Glutamatergic neuron (in vitro differentiated cells): Measurements from ENCODE around the gene GCG. TPM values are rescaled to one million over a fixed set of nuclear protein-coding genes. Genes with fewer than 3 reads are reported as not detected.

ENCODE experiments used
- DNase-seq: peaks from one replicate; pipeline ENCODE4 v3.0.0; 2022
- H3K27ac Mint-ChIP-seq: one replicate; pipeline ENCODE4 v1.8.0; 2020; ENCODE audit warnings: mild to moderate bottlenecking, mixed read lengths, inconsistent platforms; ENCODE audit not compliant: unreplicated experiment
- H3K27me3 Mint-ChIP-seq: one replicate; pipeline ENCODE4 v1.8.0; 2020; ENCODE audit warnings: mild to moderate bottlenecking, moderate library complexity, mixed read lengths, inconsistent platforms; ENCODE audit not compliant: unreplicated experiment
- H3K36me3 Mint-ChIP-seq: one replicate; pipeline ENCODE4 v1.8.0; 2020; ENCODE audit warnings: mild to moderate bottlenecking, mixed read lengths, inconsistent platforms; ENCODE audit not compliant: unreplicated experiment
- H3K4me1 Mint-ChIP-seq: one replicate; pipeline ENCODE4 v1.8.0; 2020; ENCODE audit warnings: mild to moderate bottlenecking, low read depth, mixed read lengths, inconsistent platforms; ENCODE audit not compliant: unreplicated experiment
- H3K4me3 Mint-ChIP-seq: one replicate; pipeline ENCODE4 v1.8.0; 2020; ENCODE audit warnings: mild to moderate bottlenecking, mixed read lengths, inconsistent platforms; ENCODE audit not compliant: unreplicated experiment
- H3K9me3 Mint-ChIP-seq: one replicate; pipeline ENCODE4 v1.8.0; 2020; ENCODE audit warnings: mild to moderate bottlenecking, moderate library complexity, mixed read lengths, inconsistent platforms; ENCODE audit not compliant: unreplicated experiment
- total RNA-seq: library from RNA; stranded (reverse); fragmentation: NEBNext Ultra II Directional; extraction: Animal tissue kit (Norgen Biotek cat#: 25700); gene quantifications from one replicate; pipeline ENCODE4 v1.2.1, GENCODE V29; 2021; ENCODE audit not compliant: unreplicated experiment
- TF ChIP-seq, protein P1 (sequence below): fragments of 200-600 bp; sonication (generic); IDR thresholded peaks from one replicate; pipeline ENCODE4 v1.5.0; 2021; ENCODE audit not compliant: partially characterized antibody, unreplicated experiment

The GCG gene
- total RNA-seq, 1 donor from 2014 or later = not detected

DNA sequence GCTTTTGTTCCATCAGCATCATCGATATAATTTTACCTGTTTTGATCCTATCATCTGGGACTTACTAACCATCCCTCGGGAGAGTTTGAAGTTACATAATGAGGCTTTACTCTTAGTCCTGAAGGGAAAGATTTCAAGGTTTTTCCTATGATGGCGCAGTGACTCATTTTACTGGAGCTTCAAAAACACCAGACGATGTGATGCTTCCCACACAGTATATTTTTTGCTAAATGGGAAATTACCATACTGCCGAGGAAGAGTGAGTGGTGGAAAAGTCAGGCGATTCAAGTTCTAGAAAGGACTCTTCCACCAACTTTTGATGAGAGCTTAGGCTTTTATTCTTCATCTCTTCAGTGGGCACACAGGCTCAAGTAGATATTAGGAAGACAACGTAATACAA lies 44.6 kb upstream of the GCG start:
- Mint-ChIP-seq H3K36me3 (no peaks in the 10 kb centered on the region), H3K4me3 (no peak overlapping the region), H3K4me1 (peaks cover 9% of the 10 kb centered on the region), H3K27me3 (no peaks in the 10 kb centered on the region), H3K9me3 (no peaks in the 10 kb centered on the region), H3K27ac (no peak overlapping the region)
- TF ChIP-seq, protein P1, sequence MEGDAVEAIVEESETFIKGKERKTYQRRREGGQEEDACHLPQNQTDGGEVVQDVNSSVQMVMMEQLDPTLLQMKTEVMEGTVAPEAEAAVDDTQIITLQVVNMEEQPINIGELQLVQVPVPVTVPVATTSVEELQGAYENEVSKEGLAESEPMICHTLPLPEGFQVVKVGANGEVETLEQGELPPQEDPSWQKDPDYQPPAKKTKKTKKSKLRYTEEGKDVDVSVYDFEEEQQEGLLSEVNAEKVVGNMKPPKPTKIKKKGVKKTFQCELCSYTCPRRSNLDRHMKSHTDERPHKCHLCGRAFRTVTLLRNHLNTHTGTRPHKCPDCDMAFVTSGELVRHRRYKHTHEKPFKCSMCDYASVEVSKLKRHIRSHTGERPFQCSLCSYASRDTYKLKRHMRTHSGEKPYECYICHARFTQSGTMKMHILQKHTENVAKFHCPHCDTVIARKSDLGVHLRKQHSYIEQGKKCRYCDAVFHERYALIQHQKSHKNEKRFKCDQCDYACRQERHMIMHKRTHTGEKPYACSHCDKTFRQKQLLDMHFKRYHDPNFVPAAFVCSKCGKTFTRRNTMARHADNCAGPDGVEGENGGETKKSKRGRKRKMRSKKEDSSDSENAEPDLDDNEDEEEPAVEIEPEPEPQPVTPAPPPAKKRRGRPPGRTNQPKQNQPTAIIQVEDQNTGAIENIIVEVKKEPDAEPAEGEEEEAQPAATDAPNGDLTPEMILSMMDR = no peak
- DNase-seq = no peak

DNA sequence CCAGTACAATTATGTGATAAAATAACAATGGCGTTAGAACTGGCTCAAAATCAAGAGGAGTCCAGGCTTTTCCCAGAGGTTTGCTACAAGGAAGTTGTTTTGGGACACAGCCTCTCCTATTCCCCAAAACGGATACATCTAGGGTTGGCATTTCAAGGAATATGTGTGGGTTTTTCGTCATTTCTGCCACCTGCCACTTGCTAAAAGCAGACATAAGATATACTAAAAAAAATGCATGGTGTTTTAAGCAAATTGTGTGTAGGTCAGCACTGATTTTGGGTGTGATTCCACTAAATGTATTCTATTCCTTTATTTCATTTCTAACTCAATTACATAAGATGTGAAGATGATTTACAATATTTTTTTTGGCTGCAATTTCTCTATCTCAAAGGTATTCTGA lies 36.4 kb upstream of the GCG start:
- no peak for DNase-seq
- Mint-ChIP-seq H3K27ac (no peak overlapping the region), H3K27me3 (no peaks in the 10 kb centered on the region), H3K36me3 (no peaks in the 10 kb centered on the region), H3K4me3 (no peak overlapping the region), H3K9me3 (no peaks in the 10 kb centered on the region), H3K4me1 (no peaks in the 10 kb centered on the region)
- TF ChIP-seq, protein P1 = no peak

DNA sequence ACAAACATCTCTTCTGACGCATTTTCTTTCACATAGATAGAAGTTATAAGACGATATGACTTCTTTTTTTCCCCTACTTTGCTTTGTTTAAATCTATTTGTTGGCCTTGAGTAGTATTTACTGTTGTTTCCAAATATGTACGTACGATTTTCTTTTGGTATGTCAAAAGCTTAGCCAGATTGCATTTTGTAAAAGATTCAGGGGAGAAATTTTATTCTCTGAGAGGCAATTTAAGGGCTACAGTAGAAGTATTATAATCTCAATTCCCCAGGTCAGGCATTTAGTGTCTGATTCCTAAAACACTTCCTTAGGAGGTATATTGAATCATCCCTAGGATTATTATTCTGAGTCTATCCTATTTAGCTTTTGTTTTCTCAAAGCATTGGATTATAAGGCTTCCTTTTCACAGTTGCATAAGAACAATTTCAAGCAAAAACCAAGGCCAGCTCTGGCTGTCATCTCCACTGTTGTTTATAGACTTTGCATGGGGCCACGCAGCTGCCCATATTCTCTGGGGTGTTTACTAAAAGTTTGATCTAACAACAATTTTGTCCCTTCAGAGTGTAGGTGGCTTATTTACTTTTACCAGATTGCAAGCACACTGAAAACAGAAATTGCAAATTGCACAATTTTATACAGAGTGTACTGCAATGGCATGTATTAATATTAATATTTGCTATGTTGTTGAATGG lies 33.6 kb upstream of the GCG start:
- Mint-ChIP-seq H3K4me3 (no peak overlapping the region), H3K4me1 (no peaks in the 10 kb centered on the region)

DNA sequence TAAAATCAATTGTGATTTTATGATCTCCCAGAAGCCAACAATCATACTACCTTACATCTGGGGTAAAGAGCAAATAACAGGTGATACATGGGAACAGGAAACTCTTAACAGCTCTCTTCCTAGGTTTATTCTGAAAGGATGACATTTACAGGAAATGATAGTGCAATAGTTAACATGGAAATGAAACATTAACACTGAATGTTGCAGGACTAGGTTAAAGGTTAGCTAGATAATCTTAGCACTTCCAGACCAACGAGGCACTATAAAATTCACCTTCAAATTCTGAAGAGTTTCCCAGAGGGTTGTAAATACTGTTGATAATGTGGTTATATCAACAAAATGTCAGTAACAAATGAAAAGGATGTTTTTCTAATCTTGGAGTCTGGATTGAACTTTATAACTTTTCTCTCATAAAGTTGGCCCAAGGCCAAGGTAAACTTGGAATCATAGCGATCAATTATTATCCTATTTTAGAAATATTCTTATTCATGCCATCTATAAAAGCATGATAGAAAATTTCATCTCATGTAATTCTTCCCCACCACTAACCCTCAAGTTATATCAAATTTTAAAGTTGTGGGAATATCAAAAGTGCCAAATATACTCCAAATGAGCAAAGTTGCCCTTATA lies 32.9 kb upstream of the GCG start:
- H3K4me3 Mint-ChIP-seq = no peak overlapping the region
- no peak overlapping the region for H3K27ac Mint-ChIP-seq
- H3K9me3 Mint-ChIP-seq = peaks cover 2% of the 10 kb centered on the region
- TF ChIP-seq, protein P1 = no peak
- H3K27me3 Mint-ChIP-seq = no peaks in the 10 kb centered on the region
- no peaks in the 10 kb centered on the region for H3K4me1 Mint-ChIP-seq
- no peaks in the 10 kb centered on the region for H3K36me3 Mint-ChIP-seq
- no peak for DNase-seq

More for the DNA sequence above, 33.6 kb upstream of the GCG start:
- Mint-ChIP-seq H3K36me3 (no peaks in the 10 kb centered on the region), H3K9me3 (peaks cover 2% of the 10 kb centered on the region), H3K27ac (no peak overlapping the region), H3K27me3 (no peaks in the 10 kb centered on the region)
- no peak for DNase-seq
- TF ChIP-seq, protein P1 = no peak

DNA sequence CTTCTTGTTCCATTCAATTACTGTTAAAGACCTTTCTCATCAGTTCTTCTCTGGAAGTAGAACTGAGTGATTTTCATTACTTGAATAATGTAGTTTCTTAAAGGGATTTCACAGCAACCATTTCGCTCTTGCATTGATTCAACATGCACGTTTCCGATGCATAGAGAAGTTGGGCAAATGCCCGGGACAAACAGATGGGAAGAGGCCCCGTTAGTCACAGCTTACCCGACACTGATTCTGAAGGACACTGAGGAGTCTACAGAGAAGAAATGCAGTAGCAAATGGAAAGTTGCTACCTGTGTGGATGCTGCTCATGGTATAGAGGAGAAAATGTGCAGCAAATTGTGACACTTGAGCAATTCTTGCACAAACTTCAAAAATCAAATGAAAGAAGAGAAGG lies 32.3 kb upstream of the GCG start:
- Mint-ChIP-seq H3K36me3 (no peaks in the 10 kb centered on the region), H3K27ac (no peak overlapping the region), H3K27me3 (no peaks in the 10 kb centered on the region), H3K4me1 (no peaks in the 10 kb centered on the region), H3K4me3 (no peak overlapping the region), H3K9me3 (peaks cover 2% of the 10 kb centered on the region)
- DNase-seq = no peak
- TF ChIP-seq, protein P1 = no peak
